OCI-LY7 (cell line): ENCODE data around the gene STMND1. TPM values are rescaled to one million over a fixed set of nuclear protein-coding genes. Genes with fewer than 3 reads are reported as not detected.

Experiments used
- BruUV-seq: library from RNA; stranded (reverse); fragments of 400-500 nt; replicated peaks from 2 replicates; lab custom pipeline; 2021; lab: Mats Ljungman, UMichigan
- CTCF ChIA-PET: fragments of 300-600 bp; sonication (Branson Sonifier 250); formaldehyde crosslinking; loops from one replicate; lab custom pipeline; 2022; ENCODE audit warnings: antibody characterized with exemption; ENCODE audit not compliant: unreplicated experiment; lab: Charles Lee
- POLR2A ChIA-PET: fragments of 300-600 bp; sonication (Branson Sonifier 250); formaldehyde crosslinking; loops from one replicate; lab custom pipeline; 2022; ENCODE audit warnings: antibody characterized with exemption; lab: Charles Lee
- DNase-seq: peaks from one replicate; pipeline ENCODE4 v3.0.0-alpha.2; 2015; ENCODE audit warnings: low spot score
- H2AFZ ChIP-seq: fragments of 200-600 bp; sonication (generic), shearing (Covaris generic); 2 replicates; pipeline ENCODE4 v1.6.1; 2014; ENCODE audit warnings: mild to moderate bottlenecking, antibody characterized with exemption, low read length, moderate library complexity
- H3K27ac ChIP-seq: fragments of 200-600 bp; sonication (generic); 2 replicates; pipeline ENCODE4 v1.5.1; 2014; ENCODE audit warnings: mixed run types, low read depth, mild to moderate bottlenecking, moderate library complexity, low read length, inconsistent platforms; ENCODE audit not compliant: poor library complexity, severe bottlenecking
- H3K36me3 ChIP-seq: fragments of 200-600 bp; sonication (generic); 2 replicates; pipeline ENCODE4 v1.6.1; 2014; ENCODE audit warnings: mild to moderate bottlenecking, antibody characterized with exemption, low read length, moderate library complexity, mixed read lengths; ENCODE audit not compliant: insufficient read depth
- H3K4me1 ChIP-seq: fragments of 200-600 bp; sonication (generic); 2 replicates; pipeline ENCODE4 v1.5.1; 2014; ENCODE audit warnings: mild to moderate bottlenecking, low read length; ENCODE audit not compliant: insufficient read depth, poor library complexity, severe bottlenecking
- H3K4me2 ChIP-seq: fragments of 200-600 bp; sonication (generic); 2 replicates; pipeline ENCODE4 v1.6.1; 2014; ENCODE audit warnings: mild to moderate bottlenecking, low read length
- H3K4me3 ChIP-seq: fragments of 200-600 bp; sonication (generic); 2 replicates; pipeline ENCODE4 v1.5.1; 2014; ENCODE audit warnings: mild to moderate bottlenecking, low read depth, low read length; ENCODE audit not compliant: poor library complexity, severe bottlenecking
- H3K79me2 ChIP-seq: fragments of 200-600 bp; sonication (generic); 2 replicates; pipeline ENCODE4 v1.6.1; 2016; ENCODE audit warnings: low read depth, mild to moderate bottlenecking, low read length, moderate library complexity, mixed read lengths; ENCODE audit not compliant: insufficient read depth
- H3K9me2 ChIP-seq: fragments of 200-600 bp; sonication (generic); 2 replicates; pipeline ENCODE4 v1.6.1; 2016; ENCODE audit warnings: mild to moderate bottlenecking, low read length, mixed read lengths; ENCODE audit not compliant: insufficient read depth
- H3K9me3 ChIP-seq: fragments of 200-600 bp; sonication (generic); 2 replicates; pipeline ENCODE4 v1.6.1; 2014; ENCODE audit warnings: mild to moderate bottlenecking, mixed run types, low read length, mixed read lengths
- H4K20me1 ChIP-seq: fragments of 200-600 bp; sonication (generic); 2 replicates; pipeline ENCODE4 v1.6.1; 2014; ENCODE audit warnings: mild to moderate bottlenecking, antibody characterized with exemption, low read length, moderate library complexity, mixed read lengths; ENCODE audit not compliant: insufficient read depth
- EZH2phosphoT487 ChIP-seq: fragments of 200-600 bp; sonication (generic); IDR thresholded peaks from 2 replicates; pipeline ENCODE4 v1.6.1; 2018; ENCODE audit warnings: low read depth, borderline replicate concordance, mild to moderate bottlenecking, mixed run types, antibody characterized with exemption, low read length, moderate library complexity, mixed read lengths
- intact Hi-C: fragments of 100-400 bp; cut with micrococcal nuclease; formaldehyde crosslinking; loops from one replicate; pipeline ENCODE4 v1.10.0; 2022; ENCODE audit not compliant: unreplicated experiment
- total RNA-seq, 2 experiments: library from RNA; depleted of rRNA in 1 of 2; stranded (reverse); fragments of >200 nt in 1 of 2; shearing (Covaris generic) in 1 of 2; gene quantifications; 2 replicates each; pipeline ENCODE4 v1.2.3, GENCODE V29; 2014 to 2022
- TF ChIP-seq, protein P1 (sequence below): fragments of 200-600 bp; sonication (generic); conservative IDR thresholded peaks from 2 replicates; pipeline ENCODE4 v1.5.1; 2014; ENCODE audit warnings: mild to moderate bottlenecking, antibody characterized with exemption, low read length, moderate library complexity, mixed read lengths

STMND1 gene
- total RNA-seq, 2 experiments from 2014 or later: not detected

DNA sequence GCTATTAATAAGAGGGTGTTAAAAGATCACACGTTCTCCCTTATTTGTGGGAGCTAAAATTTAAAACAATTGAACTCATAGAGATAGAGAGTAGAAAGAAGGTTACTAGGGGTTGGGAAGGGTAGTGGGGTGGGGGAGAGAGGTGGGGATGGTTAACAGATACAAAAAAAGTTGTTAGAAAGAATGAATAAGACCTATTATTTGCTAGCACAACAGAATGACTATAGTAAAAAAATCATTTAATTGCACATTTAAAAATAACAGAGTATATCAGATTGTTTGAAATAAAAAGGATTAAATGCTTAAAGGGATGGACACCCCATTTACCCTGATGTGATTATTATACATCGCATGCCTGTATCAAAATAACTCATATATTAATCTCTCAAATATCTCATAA is 43.3 kb upstream of the STMND1 start:
- intact Hi-C loops: no loop called here
- no peak overlapping the region for H3K27ac ChIP-seq
- DNase-seq: no peak
- H3K36me3 ChIP-seq: no peaks in the 10 kb centered on the region
- H4K20me1 ChIP-seq: no peaks in the 10 kb centered on the region
- ChIA-PET CTCF (no interaction called here), POLR2A (interaction anchor here (0.6 kb wide), 1 partner anchor 998 kb away, joined by 3 read pairs; no protein-coding TSS in a partner anchor)
- H3K9me2 ChIP-seq: no peaks in the 10 kb centered on the region
- H3K4me2 ChIP-seq: no peak overlapping the region
- TF ChIP-seq EZH2phosphoT487: no peak
- TF ChIP-seq, protein P1, sequence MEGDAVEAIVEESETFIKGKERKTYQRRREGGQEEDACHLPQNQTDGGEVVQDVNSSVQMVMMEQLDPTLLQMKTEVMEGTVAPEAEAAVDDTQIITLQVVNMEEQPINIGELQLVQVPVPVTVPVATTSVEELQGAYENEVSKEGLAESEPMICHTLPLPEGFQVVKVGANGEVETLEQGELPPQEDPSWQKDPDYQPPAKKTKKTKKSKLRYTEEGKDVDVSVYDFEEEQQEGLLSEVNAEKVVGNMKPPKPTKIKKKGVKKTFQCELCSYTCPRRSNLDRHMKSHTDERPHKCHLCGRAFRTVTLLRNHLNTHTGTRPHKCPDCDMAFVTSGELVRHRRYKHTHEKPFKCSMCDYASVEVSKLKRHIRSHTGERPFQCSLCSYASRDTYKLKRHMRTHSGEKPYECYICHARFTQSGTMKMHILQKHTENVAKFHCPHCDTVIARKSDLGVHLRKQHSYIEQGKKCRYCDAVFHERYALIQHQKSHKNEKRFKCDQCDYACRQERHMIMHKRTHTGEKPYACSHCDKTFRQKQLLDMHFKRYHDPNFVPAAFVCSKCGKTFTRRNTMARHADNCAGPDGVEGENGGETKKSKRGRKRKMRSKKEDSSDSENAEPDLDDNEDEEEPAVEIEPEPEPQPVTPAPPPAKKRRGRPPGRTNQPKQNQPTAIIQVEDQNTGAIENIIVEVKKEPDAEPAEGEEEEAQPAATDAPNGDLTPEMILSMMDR: no peak
- H3K9me3 ChIP-seq: no peaks in the 10 kb centered on the region
- no TSS peak for BruUV-seq
- H3K79me2 ChIP-seq: no peaks in the 10 kb centered on the region
- no peaks in the 10 kb centered on the region for H3K4me1 ChIP-seq
- H3K4me3 ChIP-seq: no peak overlapping the region
- no peak overlapping the region for H2AFZ ChIP-seq

DNA sequence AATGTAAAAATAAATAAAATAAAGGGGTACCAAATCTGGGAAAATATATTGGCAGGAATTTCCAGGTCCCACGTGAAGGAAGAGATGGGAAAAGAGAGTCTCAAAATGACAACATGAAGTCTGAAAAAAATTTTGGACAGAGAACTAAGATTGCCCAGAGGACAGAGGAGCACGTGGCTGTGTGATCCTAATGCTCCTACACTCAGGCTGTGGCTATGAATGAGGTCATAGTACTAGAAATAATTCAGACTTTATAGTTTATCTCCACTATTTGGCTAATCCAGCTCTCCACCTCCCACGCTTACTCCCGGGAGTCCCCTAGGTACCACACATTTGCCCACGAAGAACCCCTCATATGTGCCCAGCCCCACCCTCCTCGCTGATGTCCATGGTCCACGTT is 42.8 kb upstream of the STMND1 start:
- no TSS peak for BruUV-seq

DNA sequence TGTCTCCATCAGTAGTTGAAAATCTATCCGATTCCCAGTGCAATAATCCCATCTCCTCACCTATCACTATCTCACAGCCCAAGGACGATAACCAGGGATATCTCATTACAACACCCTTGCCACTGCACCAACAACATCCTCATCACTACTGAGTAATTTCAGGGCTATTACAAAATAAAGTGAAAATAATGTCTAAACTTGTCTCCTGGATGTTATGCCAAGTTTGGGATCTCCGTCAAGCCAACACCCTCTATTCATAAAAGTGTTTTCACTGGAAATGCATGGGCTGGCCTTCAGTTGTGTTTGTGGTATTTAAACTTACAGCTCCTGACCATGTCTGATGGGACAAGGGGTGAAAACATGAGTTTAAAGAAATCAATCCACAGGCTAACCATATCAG is 42.0 kb upstream of the STMND1 start:
- Histone ChIP-seq H3K36me3 (no peaks in the 10 kb centered on the region), H3K4me2 (no peak overlapping the region), H3K4me1 (no peaks in the 10 kb centered on the region), H3K4me3 (no peak overlapping the region), H2AFZ (no peak overlapping the region), H3K9me3 (no peaks in the 10 kb centered on the region), H3K27ac (no peak overlapping the region), H4K20me1 (no peaks in the 10 kb centered on the region), H3K9me2 (no peaks in the 10 kb centered on the region), H3K79me2 (no peaks in the 10 kb centered on the region)
- DNase-seq: no peak
- POLR2A ChIA-PET: no interaction called here
- intact Hi-C loops: no loop called here
- TF ChIP-seq, protein P1: no peak
- TF ChIP-seq EZH2phosphoT487: no peak
- BruUV-seq: no TSS peak
- CTCF ChIA-PET: no interaction called here

More for the DNA sequence above, 42.8 kb upstream of the STMND1 start:
- H3K4me1 ChIP-seq: no peaks in the 10 kb centered on the region
- ChIA-PET POLR2A (interaction anchor here (0.6 kb wide), 1 partner anchor 997 kb away, joined by 3 read pairs; no protein-coding TSS in a partner anchor), CTCF (no interaction called here)
- no peak for DNase-seq
- no peak overlapping the region for H2AFZ ChIP-seq
- no peaks in the 10 kb centered on the region for H3K9me2 ChIP-seq
- TF ChIP-seq EZH2phosphoT487: no peak
- TF ChIP-seq, protein P1: no peak
- no peaks in the 10 kb centered on the region for H3K79me2 ChIP-seq
- intact Hi-C loops: no loop called here
- no peaks in the 10 kb centered on the region for H3K36me3 ChIP-seq
- H3K27ac ChIP-seq: no peak overlapping the region
- no peaks in the 10 kb centered on the region for H3K9me3 ChIP-seq
- no peak overlapping the region for H3K4me2 ChIP-seq
- no peaks in the 10 kb centered on the region for H4K20me1 ChIP-seq
- no peak overlapping the region for H3K4me3 ChIP-seq
